ENCODE data around the gene NRSN2. TPM values are rescaled to one million over a fixed set of nuclear protein-coding genes. Genes with fewer than 3 reads are reported as not detected.

Gene NRSN2
- total and polyA plus RNA-seq, 2 donors (not counting 3 experiments of a cell fraction or from before 2014, with no cell fraction given), result 36.9 to 64.1 TPM

GRCh38 chr20:376089-376488, 29.2 kb downstream of the NRSN2 start:
- ChIA-PET POLR2A (no interaction called here), CTCF (no interaction called here)
- FAIRE-seq (no peak), DNase-seq (ENCODE audit: low read depth, low spot score) (no peak)
- H3K9ac ChIP-seq (replicated peaks; ENCODE audit: extremely low read depth, insufficient read depth, low read length), result no peak overlapping the region
- H3K4me2 ChIP-seq (ENCODE audit: insufficient read depth, low read length), result no peak overlapping the region
- TF ChIP-seq CTCF (IDR thresholded peaks at IDR 0.05; ENCODE audit: extremely low read depth in 1 of 2, insufficient read depth in 1 of 2, low read depth in 1 of 2, low read length in 2 of 2), result no peak
- TF ChIP-seq POLR2AphosphoS5 (IDR thresholded peaks at IDR 0.05; ENCODE audit: insufficient read depth, low read depth, low read length), result no peak
- no peak for TF ChIP-seq POLR2A (IDR thresholded peaks at IDR 0.05; ENCODE audit: low read depth, low read length)
- TF ChIP-seq JUN (IDR thresholded peaks at IDR 0.05; ENCODE audit: borderline replicate concordance, insufficient read depth, insufficient read length, low read depth), result no peak
- no peak for TF ChIP-seq GATA2 (IDR thresholded peaks at IDR 0.05; ENCODE audit: insufficient read depth, insufficient read length, low read depth, low read length)
- TF ChIP-seq MAX (IDR thresholded peaks at IDR 0.05; ENCODE audit: insufficient read depth, insufficient read length), result no peak
- TF ChIP-seq MYC (IDR thresholded peaks at IDR 0.05; ENCODE audit: low read depth, low read length), result no peak
- no peak for TF ChIP-seq FOS (IDR thresholded peaks at IDR 0.05; ENCODE audit: borderline replicate concordance, insufficient read depth, low read length)
- peaks cover 31% of the 10 kb centered on the region for H3K4me1 ChIP-seq (ENCODE audit: control insufficient read depth, extremely low read depth, insufficient read depth, low read length)
- no peaks in the 10 kb centered on the region for H3K36me3 ChIP-seq (ENCODE audit: control insufficient read depth in 2 of 2, extremely low read depth in 1 of 2, insufficient read depth in 2 of 2, low read length in 2 of 2)
- intact Hi-C loops (cut with micrococcal nuclease) (no loop called here), dilution Hi-C loops (cut with MboI; ENCODE audit: extremely low pct_ligation_motif_present, low sequenced_read_pairs) (no loop called here)
- no peaks in the 10 kb centered on the region for H3K27me3 ChIP-seq (ENCODE audit: control insufficient read depth in 2 of 2, insufficient read depth in 2 of 2, low read length in 2 of 2)
- H3K27ac ChIP-seq (ENCODE audit: insufficient read depth, low read depth, low read length), result no peak overlapping the region
- no peak overlapping the region for H3K4me3 ChIP-seq (replicated peaks in 1 of 3; ENCODE audit: insufficient read depth in 1 of 3, low read depth in 1 of 3, low read length in 3 of 3)
- no peak overlapping the region for H2AFZ ChIP-seq (ENCODE audit: low read depth, low read length)
- BruUV-seq (replicated peaks), result no TSS peak
- no peaks in the 10 kb centered on the region for H3K9me3 ChIP-seq (replicated peaks; ENCODE audit: control insufficient read depth, insufficient read depth, low read length)
- peaks cover under 1% of the 10 kb centered on the region for H3K79me2 ChIP-seq (ENCODE audit: control insufficient read depth, insufficient read depth, low read length)
- no peaks in the 10 kb centered on the region for H4K20me1 ChIP-seq (replicated peaks; ENCODE audit: control insufficient read depth, extremely low read depth, insufficient read depth, low read length)
- H3K9me1 ChIP-seq (replicated peaks; ENCODE audit: control insufficient read depth, extremely low read depth, insufficient read depth, low read length), result no peaks in the 10 kb centered on the region
